ENCODE data around the gene RAD51B. TPM values are rescaled to one million over a fixed set of nuclear protein-coding genes. Genes with fewer than 3 reads are reported as not detected.

Gene RAD51B
- polyA plus RNA-seq, 1 donor (not counting 4 experiments of a cell fraction or from before 2014, with no cell fraction given) = 13.3 TPM

- H3K4me3 ChIP-seq (ENCODE audit: control insufficient read depth in 2 of 3, extremely low read depth in 1 of 3, insufficient read depth in 2 of 3, low read depth in 1 of 3, low read length in 3 of 3) = no peak overlapping the region
- no peak overlapping the region for H3K4me2 ChIP-seq (ENCODE audit: control insufficient read depth, extremely low read depth, insufficient read depth, low read depth, low read length)
- no peaks in the 10 kb centered on the region for H3K79me2 ChIP-seq (ENCODE audit: control insufficient read depth, insufficient read depth, low read length)
- no peaks in the 10 kb centered on the region for H3K9me1 ChIP-seq (ENCODE audit: control insufficient read depth, extremely low read depth, insufficient read depth, low read length)
- dilution Hi-C loops (cut with MboI; ENCODE audit: extremely low pct_ligation_motif_present, low sequenced_read_pairs) = no loop called here
- no peaks in the 10 kb centered on the region for H3K36me3 ChIP-seq (ENCODE audit: control insufficient read depth in 2 of 2, extremely low read depth in 1 of 2, insufficient read depth in 2 of 2, low read length in 2 of 2)
- H3K4me1 ChIP-seq (ENCODE audit: control insufficient read depth, extremely low read depth, insufficient read depth, low read length) = peaks cover 89% of the 10 kb centered on the region
- H4K20me1 ChIP-seq (ENCODE audit: control insufficient read depth, extremely low read depth, insufficient read depth, low read length) = no peaks in the 10 kb centered on the region
- no peaks in the 10 kb centered on the region for H3K27me3 ChIP-seq (ENCODE audit: control insufficient read depth, extremely low read depth, insufficient read depth, low read length)
- DNase-seq (ENCODE audit: low read depth, low spot score) (no peak), FAIRE-seq (peak; percentile 23)
- H3K9ac ChIP-seq (ENCODE audit: control insufficient read depth, extremely low read depth, insufficient read depth, low read length) = no peak overlapping the region
- no peaks in the 10 kb centered on the region for H3K9me3 ChIP-seq (ENCODE audit: control insufficient read depth, low read depth, low read length)
- no peak overlapping the region for H2AFZ ChIP-seq (ENCODE audit: control insufficient read depth, low read length)
- H3K27ac ChIP-seq (ENCODE audit: control insufficient read depth, insufficient read depth, low read length) = peak overlapping the region; percentile 87
- TF ChIP-seq CTCF (optimal IDR thresholded peaks at IDR 0.05 in 1 of 3, IDR thresholded peaks at IDR 0.05 in 1 of 3, conservative IDR thresholded peaks at IDR 0.05 in 1 of 3; ENCODE audit: extremely low read depth in 1 of 3, insufficient read depth in 2 of 3, low read length in 3 of 3) = no peak
- no peak for TF ChIP-seq EZH2 (IDR thresholded peaks at IDR 0.05; ENCODE audit: low read length)
Measured at GRCh38 chr14:68144051-68144681, 324.6 kb downstream of the RAD51B start.

GRCh38 chr14:68145036-68145435, 325.5 kb downstream of the RAD51B start:
- no peak for TF ChIP-seq EZH2 (IDR thresholded peaks at IDR 0.05; ENCODE audit: low read length)
- peak in 1 of 3 experiments; percentile 36 for TF ChIP-seq CTCF (optimal IDR thresholded peaks at IDR 0.05 in 1 of 3, IDR thresholded peaks at IDR 0.05 in 1 of 3, conservative IDR thresholded peaks at IDR 0.05 in 1 of 3; ENCODE audit: extremely low read depth in 1 of 3, insufficient read depth in 2 of 3, low read length in 3 of 3)
- H3K4me2 ChIP-seq (ENCODE audit: control insufficient read depth, extremely low read depth, insufficient read depth, low read depth, low read length) = no peak overlapping the region

More at GRCh38 chr14:68145036-68145435, 325.5 kb downstream of the RAD51B start:
- Histone ChIP-seq H3K4me3 (ENCODE audit: control insufficient read depth in 2 of 3, extremely low read depth in 1 of 3, insufficient read depth in 2 of 3, low read depth in 1 of 3, low read length in 3 of 3) (no peak overlapping the region), H3K9ac (ENCODE audit: control insufficient read depth, extremely low read depth, insufficient read depth, low read length) (no peak overlapping the region), H3K79me2 (ENCODE audit: control insufficient read depth, insufficient read depth, low read length) (no peaks in the 10 kb centered on the region), H3K27me3 (ENCODE audit: control insufficient read depth, extremely low read depth, insufficient read depth, low read length) (no peaks in the 10 kb centered on the region), H3K9me3 (ENCODE audit: control insufficient read depth, low read depth, low read length) (no peaks in the 10 kb centered on the region), H3K27ac (ENCODE audit: control insufficient read depth, insufficient read depth, low read length) (peak overlapping the region; percentile 3), H3K9me1 (ENCODE audit: control insufficient read depth, extremely low read depth, insufficient read depth, low read length) (no peaks in the 10 kb centered on the region), H2AFZ (ENCODE audit: control insufficient read depth, low read length) (no peak overlapping the region), H3K36me3 (ENCODE audit: control insufficient read depth in 2 of 2, extremely low read depth in 1 of 2, insufficient read depth in 2 of 2, low read length in 2 of 2) (no peaks in the 10 kb centered on the region), H3K4me1 (ENCODE audit: control insufficient read depth, extremely low read depth, insufficient read depth, low read length) (peaks cover 80% of the 10 kb centered on the region), H4K20me1 (ENCODE audit: control insufficient read depth, extremely low read depth, insufficient read depth, low read length) (no peaks in the 10 kb centered on the region)
- dilution Hi-C loops (cut with MboI; ENCODE audit: extremely low pct_ligation_motif_present, low sequenced_read_pairs) = no loop called here
- DNase-seq (ENCODE audit: low read depth, low spot score) = no peak
- FAIRE-seq = peak; percentile 70

Data from keratinocyte (primary cell).